ENCODE results near the gene UBASH3A.
"Not testable (repeated sequence)": the region's sequence is repeated elsewhere in the genome, so short reads cannot be mapped to it uniquely, and the experiment has no call there.

Gene UBASH3A

DNA sequence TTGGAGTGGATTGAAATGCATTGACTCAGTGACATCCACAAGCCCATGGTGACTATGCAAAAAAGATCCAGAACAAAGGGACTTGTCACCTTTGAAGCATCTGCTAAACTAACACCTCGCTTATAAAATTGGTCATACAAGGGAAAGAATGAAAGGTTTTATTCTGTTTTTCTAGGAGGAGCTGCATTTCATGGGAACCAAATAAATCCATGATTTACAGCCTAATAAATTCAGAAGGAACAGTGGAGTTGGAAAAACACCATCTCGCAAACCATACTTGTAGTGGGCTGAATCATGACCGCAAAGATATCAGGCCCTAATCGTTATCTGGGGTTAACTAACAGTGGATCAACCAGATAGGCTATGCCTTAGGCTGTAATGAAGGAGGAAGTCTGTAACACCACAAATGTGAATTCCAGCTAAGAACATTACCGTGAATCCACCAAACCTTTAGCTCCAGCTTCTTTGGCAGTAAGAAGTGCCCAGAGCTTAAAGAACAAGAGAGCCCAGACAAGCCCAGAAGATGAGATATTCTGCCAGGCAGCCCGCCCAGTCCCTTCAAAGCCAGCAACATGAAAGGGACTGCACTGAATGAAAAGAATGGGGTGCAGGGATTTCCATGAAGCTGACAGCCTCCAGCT, 64.9 kb downstream of the UBASH3A start:
- DNase-seq (ENCODE audit: low read depth), result no peak

DNA sequence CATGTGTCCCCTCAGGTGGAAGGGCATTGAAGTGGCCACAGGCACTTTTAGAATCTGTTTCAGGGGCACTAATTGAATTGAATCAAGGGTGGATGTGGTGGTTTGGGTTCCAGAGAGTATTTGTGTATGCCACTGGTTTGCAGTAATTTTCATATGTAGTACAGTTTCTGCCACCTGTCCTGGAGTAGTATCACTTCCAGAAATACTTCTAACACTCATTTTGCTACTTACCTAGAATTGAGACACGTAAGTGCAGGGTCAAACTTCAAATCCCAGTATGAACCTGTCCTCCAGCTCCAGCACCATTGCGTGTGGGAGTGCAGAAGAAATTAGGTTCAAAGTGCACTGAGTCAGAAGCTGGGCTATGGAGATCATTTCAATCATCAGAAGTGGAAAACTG, 65.6 kb downstream of the UBASH3A start:
- no peak for DNase-seq (ENCODE audit: low read depth)

DNA sequence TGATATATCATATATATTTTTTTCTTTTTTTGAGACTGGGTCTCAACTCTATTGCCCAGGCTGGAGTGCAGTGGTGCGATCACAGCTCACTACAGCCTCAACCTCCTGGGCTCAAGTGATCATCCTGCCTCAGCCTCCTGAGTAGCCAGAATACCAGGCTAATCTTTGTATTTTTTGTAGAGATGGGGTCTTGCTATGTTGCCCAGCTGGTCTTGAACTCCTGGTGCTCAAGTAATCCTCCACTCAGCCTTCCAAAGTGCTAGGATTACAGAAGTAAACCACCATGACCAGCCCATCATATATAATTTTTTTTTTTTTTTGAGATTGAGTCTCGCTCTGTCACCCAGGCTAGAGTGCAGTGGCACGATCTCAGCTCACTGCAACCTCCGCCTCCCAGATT, 66.0 kb downstream of the UBASH3A start:
- not testable (repeated sequence) for DNase-seq (ENCODE audit: low read depth)

DNA sequence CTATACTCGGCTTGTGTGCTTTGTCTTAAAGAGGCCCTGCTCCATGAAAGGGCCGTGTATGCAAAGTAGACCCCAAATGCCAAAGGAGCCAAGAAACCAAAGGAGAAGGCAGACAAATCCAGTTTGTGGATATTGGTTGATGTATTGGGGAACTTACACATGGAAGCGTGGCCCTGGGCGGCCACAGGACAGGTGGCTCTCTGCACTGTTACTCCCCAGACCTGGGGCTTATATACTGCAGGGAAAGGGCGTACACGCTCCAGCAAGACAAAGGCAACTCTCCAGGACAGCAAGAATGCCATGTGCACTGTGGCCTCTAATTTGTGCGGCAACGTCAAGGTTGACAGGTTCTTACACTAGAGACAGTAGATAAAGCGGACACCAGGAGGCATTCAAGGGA, 67.5 kb downstream of the UBASH3A start:
- DNase-seq (ENCODE audit: low read depth), result no peak

DNA sequence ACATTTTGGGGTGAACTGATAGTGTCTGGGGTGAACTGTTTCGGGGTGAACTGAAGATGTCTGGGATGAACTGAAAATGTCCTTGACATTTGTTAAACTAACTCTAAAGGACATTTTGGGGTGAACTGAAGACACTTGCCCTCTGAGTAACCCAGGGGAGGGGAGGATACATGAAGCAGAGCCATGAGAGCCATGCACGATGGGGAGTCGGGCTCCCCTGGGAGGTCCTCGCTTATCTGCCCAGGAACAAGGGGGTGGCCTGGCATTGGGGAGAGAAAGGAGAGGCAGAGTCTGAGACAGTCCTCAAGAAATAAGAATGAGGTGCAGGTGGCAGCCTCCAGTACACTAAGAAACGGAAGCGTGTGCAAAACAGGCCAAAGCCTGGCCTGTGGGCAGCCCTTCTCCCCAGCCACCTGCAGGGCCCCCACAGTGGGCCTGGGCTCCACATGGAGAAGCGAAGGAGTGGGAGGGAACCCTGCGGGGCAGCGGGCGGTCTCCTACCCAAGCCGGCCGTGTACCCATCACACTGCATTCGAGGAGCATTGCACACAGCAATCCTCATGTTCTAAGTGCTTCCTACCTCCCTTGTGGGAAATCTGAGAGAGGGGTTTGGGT, 68.1 kb downstream of the UBASH3A start:
- no peak for DNase-seq (ENCODE audit: low read depth)

DNA sequence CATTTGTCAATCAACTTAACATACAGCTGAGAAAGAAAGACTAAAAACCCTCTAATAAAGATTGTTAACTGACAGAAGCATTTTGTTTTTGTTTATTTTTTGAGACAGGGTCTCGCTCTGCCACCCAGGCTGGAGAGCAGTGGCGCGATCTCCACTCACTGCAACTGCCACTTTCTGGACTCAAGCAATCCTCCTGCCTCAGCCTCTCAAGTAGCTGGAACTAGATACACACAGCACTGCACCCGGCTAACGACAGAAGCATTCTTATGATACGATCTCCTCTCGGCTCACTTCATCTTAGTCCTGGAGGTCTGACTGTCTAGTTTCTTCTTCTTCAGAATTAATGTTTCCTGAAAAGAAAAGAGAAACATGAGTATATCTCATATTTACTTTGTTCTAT, 68.8 kb downstream of the UBASH3A start:
- no peak for DNase-seq (ENCODE audit: low read depth)

DNA sequence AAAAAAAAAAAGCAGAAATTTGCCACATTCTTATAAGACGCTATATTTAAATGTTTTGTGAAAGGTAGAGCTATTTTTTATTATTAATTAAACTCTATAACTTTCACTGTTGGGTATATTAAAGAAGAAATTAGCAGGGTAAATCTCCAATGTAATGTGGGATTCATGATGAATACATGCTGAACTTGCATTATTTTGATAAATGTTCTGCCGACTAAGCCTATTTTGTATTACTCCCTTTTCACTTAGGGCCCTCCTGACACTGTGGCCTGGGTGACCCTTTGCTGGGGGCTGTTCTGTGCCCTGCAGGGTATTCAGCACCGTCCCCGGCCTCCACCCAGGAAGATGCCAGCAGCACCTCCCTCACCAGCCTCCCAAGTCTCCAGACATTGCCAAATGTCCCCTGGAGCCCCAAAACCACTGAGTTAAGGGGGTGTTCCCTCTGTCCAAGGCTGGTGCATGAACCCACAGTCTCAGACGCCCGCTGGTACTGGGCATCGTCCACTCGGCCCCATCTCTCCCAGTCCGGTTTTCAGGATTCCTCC, 69.9 kb downstream of the UBASH3A start:
- DNase-seq (ENCODE audit: low read depth), result no peak

DNA sequence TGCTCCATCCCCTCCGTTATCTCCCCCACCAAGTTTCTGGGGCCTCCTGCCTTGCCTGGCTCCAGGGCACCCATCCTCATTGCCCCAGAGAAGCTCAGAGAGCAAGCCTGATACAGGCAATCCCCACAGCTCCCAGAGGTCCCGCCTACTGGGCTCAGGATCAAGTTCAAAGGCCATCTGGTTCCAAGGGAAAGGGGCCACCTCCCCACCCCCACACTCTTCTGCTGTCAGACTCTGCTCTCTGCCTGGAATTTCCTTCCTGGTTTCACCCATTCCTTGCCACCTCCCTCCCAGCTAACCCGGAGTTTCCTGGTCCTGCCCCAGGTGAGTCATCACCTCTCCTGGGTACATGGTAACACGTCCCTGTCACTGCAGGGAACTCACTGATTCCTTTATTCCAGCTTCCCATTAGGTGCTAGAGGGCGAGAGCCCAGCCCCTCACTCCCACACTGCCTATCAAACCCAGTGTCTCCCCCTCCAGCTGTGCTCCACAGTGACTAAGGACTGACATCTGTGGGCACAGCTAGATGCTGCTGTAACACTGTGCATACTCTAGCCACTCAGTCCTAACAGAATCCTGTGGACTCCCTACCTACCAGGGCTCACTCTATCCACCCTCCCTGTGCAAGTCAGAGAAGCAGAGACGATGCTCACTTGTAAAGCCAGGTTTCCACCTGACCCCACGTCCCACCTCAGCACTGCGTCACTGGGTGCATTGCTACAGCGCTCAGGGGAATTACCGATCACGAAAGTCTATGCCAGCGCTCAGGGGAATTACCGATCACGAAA, 70.5 kb downstream of the UBASH3A start:
- no peak for DNase-seq (ENCODE audit: low read depth)

DNA sequence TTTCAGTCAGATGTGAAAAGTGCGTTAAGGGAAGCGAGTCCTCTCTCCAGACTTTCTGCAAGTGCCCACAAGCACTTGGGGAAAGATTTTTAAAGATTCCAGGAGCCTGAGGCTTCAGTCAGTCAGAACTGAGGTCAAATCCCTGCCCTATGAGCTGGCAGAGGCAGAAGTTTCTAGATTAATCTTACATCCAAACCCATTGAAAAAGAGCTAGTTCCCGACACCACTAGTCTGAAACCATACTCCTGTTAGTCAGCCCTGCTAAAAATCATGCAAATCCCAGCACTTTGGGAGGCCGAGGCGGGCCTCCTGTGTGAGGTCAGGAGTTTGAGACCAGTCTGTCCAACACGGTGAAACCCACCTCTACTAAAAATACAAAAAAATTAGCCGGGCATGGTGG, 71.3 kb downstream of the UBASH3A start:
- no peak for DNase-seq (ENCODE audit: low read depth)

DNA sequence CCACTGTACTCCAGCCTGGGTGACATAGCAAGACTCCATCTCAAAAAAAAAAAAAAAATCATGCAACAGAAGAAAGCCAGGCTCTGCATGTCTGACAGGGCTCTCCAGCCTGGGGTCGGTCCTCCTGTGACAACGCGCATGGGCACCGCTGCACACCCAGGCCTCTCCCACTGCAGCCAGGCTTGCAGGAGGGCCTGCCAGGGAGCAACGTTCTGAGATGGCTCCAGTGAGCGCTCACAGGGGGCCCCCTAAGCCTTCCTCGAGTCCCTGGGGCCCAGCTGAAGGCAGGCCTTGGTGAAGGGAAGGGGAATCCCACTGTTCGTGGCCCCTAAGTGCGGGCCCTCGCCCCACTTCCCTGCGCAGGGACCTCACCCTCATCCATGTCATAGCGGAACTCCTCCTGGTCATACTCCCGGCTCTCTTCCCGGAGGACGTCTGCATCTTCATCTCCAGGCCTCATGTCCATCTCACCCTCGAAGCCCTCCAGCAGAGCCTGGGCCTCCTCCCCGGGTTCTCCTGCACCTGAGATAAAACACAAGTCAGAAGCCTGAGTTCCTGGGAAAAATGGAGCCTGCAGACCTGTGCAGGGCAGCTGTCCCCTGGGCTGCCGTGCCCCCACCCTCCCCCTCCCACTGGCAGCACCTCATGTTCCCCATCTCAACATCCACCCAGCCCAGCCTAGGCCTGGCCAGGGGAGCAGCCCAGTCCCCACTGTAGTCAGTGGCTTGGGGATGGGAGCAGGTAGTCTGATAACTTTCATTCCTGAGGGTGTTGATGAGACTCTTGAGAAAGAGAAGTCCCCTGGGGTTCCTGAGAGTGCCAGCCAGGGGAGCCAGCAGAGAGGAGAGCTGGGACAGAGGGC, 72.1 kb downstream of the UBASH3A start:
- DNase-seq (ENCODE audit: low read depth), result no peak

DNA sequence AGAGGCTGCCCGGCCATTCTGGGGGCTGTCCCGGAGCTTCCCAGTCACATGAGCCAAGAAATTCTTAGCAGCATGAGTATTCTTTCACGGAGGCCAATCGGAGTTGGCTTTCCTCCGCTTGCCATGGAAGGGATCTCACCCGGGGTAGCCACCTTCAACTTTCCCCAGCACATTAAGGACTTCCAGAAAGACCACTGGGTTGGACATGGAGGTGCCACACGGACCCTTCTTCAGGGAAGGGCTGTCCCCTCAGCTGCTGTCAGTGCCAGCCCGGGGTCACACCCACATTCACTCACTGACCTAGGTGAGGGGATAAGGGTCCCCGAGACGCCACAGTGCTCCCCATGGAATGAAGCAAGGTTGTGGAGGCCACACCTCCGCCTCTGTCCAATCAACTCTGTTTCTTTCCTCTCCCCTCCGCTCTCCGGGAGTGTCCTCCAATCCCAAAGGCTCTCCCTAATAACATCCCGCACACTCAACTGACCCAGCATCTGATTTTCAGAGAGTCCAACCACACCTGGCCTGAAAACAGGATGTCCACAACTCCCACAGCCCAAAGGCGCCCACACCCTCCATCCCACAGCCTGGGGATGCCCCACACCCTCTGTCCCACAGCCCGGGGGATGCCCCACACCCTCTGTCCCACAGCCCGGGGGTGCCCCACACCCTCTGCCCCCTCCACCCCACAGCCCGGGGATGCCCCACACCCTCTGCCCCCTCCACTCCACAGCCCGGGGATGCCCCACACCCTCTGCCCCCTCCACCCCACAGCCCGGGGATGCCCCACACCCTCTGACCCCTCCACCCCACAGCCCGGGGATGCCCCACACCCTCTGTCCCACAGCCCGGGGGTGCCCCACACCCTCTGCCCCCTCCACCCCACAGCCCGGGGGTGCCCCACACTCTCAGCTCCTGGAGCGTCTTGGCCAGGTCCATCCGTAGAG, 73.0 kb downstream of the UBASH3A start:
- no peak for DNase-seq (ENCODE audit: low read depth)

DNA sequence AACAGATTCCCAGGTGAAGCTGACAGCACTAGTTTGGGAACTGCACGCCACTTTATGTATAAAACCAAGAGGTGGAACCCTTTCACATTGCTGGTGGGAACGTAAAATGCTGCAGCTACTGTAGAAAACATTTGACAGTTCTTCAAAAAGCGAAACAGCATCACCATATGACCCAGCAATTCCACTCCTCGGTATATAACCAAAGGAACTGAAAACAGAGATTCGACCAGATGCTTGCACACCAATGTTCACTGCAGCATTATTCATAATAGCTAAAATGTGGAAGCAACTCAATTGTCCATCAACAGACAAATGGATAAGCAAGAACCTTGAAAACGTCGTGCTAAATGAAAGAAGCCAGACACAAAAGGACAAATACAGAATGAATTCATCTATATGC, 74.8 kb downstream of the UBASH3A start:
- no peak for DNase-seq (ENCODE audit: low read depth)

DNA sequence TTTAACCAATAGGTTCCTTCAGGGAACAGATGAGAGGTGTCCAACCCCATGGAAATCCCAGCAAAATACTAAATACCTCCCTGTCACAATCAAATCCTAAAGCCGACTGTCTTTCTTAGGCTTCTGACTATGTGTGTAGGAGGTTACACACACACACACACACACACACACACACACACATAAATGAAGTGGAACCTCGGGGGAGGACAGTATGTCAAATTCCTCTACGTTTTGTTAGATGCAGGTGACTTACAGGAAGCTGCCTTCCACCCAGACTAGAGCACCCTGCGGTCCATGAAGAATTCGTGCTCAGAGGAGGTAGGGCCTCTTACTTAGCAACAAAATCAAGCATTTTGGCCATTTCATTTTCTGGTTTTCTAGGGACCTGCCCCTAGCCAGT, 75.9 kb downstream of the UBASH3A start:
- no peak for DNase-seq (ENCODE audit: low read depth)

DNA sequence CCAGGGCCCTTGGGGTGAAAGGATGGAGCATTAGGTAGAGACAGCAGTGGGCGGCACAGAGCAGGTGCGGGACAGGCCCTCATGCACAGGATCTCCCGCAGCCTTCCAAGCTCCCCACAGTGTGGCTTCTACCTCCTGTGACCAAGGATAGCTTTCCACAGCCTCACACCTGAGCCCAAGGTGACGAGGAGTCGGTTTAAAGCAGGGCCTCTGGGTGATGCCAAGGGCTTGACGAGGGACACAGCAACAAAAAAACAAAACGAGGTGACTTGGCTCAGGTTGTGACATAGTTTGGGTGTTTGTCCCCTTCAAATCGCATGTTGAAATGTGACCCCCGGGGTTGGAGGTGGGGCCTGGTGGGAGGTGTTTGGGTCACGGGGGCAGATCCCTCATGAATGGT, 77.0 kb downstream of the UBASH3A start:
- no peak for DNase-seq (ENCODE audit: low read depth)

DNA sequence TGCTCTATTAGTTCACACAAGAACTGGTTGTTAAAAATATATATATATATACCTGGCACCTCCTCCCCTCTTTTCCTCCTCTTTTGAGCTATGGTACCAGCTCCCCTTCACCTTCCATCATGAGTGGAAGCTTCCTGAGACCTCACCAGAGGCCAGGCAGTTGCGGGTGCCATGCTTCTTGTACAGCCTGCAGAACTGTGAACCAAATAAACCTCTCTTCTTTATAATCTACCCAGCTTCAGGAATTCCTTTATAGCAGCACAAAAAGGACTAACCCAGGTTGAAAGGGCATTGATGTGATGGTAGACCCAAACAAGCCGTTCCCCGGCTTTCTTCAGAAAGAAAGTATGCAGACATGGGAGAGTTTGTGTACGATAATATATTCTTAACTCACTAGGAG, 77.5 kb downstream of the UBASH3A start:
- no peak for DNase-seq (ENCODE audit: low read depth)

DNA sequence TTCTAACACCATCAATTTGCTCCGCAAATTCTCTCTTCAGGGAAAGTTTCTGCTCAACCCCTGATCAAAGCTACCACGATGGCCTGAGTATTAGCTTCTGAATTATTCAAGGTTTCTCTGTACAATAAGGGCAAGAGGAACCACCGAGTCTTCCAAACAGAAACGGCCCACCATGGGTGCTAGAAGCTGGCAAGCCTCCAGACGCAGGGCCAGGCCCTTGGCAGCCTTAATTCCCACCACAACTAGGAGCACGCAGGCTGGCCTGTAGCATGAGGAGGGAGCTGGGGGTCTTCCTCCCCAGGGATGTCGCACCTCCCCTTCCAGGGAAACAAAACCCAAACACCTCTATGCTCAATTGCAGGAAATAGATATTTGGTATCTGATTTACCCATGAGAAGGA, 81.3 kb downstream of the UBASH3A start:
- no peak for DNase-seq (ENCODE audit: low read depth)

DNA sequence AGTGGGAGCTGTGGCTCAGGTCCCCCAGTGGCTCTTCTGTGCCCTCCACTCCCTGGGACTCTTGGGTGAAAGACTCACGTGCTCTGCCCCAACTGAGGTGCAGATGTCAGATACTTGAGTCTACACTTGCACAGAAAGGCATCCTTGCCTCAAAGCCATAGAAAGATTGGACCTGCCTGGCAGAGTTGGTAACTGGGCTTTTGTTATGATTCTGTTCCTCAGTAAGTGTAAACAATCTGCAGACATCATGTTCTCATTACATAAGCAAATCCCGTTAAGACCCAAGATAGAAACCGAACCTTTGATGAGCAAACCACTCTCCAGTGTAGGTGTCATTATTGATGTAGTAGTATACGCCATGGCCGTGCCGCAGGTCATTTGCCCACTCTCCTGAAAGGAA, 82.4 kb downstream of the UBASH3A start:
- no peak for DNase-seq (ENCODE audit: low read depth)

DNA sequence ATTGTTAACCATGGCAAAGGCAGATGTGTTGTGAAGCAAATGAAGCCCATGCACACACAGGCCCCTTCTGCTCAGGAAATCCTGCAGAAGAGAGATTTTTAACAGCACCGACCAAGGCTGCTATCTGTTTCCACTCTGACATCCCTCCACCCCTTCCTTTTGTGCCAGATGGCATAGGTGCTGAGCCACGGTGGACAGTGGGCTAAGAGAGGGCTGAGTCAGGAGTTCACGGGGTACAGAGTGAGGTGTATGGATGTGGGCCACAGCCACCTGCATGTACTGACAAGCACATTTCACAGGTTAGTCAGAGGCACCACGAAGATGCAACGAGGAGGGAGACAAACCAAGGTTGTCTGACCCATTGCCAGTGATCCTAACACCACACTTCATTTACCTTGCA, 82.8 kb downstream of the UBASH3A start:
- no peak for DNase-seq (ENCODE audit: low read depth)

DNA sequence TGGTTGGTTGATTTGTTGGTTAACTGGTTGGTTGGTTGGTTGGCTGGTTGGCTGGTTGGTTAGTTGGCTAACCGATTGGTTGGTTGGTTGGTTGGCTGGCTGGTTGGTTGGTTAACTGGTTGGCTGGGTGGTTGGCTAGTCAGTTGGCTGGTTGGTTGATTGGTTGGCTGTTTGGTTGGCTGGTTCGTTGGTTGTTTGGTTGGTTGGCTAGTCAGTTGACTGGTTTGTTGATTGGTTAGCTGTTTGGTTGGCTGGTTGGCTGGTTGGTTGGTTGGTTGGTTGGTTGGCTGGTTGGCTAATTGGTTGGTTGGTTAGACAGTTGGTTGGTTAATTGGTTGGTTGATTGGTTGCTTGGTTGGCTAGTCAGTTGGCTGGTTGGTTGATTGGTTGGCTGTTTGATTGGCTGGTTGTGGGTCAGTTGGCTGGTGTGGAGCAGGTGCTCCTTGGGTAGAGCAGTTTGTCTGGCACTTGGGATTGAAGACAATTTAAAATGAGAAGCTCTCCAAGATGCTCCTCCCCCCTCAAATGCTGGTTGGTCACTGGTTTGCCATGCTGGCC, 85.4 kb downstream of the UBASH3A start:
- no peak for DNase-seq (ENCODE audit: low read depth)

DNA sequence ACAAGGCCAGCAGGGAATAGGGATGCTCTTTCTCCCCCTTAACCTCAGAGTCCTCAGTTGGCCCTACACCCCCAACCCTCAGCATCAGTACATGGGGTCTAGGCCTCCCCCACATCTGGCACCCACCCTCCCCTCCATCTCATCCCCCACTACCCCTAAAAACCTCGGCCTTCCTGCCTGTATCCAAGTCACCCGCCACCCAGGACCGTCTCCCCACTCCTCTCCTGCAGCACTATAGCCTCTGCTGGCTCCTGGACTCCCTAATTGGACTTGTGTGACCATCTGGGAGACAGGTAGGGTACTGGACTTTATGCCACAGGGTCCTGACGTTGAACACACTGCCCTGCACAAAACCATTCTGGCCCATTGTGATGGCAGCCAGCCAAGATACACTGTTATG, 86.3 kb downstream of the UBASH3A start:
- no peak for DNase-seq (ENCODE audit: low read depth)

DNA sequence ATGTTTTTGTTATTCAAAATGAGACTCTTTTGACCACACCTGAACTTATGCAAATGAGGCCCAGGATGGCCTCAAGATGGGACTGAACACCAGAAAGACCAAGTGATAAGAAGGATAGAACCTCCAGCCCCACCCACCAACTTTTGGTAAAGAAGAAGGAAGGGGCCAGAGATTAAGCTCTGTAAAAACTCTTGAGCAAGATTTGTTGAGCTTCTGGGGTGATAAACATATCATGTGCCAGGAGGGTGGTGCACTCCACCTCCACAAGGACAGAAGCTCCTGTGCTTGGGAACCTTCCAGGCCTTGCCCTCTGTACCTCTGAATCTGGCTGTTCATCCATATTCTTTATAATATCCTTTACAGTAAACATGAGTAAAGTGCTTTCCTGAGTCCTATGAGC, 87.0 kb downstream of the UBASH3A start:
- no peak for DNase-seq (ENCODE audit: low read depth)
